GM21447 (cell line): ENCODE measurements around the gene NEK6.

Experiments used
- ATAC-seq: cut with Tn5 transposase; IDR thresholded peaks from one replicate; pipeline ENCODE4 v1.9.1; 2021; ENCODE audit not compliant: unreplicated experiment

Gene NEK6

DNA sequence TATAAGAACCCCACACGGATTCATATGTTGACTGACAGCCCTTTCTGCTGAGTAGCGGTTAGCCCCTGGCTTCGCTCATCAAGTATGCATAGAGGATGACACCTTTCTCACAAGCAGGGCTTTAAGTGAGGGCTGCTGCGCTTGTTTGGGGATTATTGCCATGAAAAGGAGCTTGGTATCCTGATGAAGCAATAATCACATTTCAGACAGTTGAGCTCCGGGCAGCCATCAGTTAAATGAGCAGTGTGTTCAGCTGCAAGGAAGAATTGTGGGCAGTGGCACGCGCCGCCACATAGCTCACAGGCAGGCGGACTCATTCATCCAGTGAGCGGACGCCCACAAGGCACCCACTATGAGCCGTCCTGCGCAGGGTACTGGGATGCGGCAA lies 77.6 kb downstream of the NEK6 start:
- no peak for ATAC-seq

DNA sequence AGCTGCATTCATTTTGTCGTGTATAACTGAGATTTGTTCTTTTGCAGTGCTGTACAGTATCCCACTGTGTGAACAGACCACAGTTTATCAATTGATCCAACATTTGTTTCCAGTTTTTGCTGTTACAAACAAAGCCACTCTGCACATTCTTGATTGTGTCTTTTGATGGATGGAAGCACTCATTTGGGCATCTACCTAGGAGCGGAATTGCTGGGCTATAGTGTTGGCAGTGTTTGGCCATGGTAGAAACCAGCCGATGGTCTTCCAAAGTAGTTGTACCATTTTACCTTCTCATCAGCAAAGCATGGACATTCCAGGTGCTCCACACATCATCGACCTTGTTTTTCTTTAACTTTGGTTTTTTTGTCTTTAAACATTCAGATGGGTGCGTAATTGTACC lies 79.8 kb downstream of the NEK6 start:
- ATAC-seq: no peak

DNA sequence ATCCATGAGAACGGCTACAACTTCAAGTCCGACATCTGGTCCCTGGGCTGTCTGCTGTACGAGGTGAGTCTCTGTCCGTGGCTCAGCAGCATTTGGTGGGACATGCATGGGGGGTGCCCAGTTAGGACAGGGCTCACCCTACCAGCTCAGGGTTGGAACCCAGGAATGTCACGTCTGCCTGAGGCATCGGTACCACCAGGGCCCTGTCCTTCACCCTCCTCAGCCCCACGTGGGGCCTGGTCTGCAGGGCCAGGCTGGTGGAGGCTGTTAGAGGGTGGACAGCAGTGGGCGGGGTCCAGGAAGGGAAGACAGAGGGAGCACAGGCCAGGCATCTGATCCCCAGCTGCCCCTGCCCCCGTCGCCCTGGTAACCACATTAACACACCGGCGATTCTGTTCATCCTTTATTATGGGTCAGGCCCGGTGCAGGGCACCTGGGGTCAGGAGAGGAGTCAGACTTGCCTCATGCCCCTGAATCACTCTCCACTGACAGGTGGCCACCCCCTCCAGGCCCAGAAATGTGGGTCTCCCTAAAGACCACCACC lies 81.9 kb downstream of the NEK6 start:
- ATAC-seq: no peak

DNA sequence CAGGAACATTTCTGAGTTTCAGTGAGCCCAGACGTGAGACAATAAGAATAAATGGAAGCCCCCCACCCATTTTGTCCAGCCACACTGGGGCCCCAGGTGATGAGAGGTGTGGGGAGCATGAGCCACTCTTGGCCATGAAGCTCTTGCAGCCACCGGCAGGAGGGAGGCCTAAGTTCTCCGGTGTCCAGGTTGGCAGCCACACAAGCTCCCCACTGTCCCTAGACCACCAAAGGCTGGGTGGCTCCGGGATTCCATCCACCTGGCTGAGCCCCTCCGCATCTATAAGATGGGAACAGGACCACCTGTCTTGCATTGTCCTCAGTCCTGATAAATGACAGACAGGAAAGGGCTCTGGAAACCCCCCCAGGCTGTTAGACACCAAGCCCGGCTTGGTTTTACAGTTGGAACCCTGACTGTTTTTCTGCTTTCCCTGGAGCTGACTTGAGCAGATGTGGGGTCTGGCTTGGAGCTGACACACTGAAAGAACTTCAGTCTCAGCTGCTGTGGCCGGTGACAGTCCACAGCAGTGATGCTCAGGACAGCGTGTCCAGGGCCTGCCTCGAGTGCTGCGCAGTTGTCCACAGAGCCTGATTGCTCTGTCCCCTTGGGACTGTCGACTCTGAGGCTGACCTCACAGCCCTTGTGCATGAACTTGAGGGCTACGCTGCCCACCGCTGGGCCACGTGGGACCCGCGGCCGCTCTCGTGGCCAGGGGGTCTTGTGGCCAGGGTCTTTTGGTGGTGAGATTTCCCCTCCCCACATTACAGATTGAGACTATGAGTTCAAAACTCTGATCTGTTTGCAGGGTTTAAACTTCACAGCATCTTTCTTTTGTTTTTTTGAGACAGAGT lies 82.7 kb downstream of the NEK6 start:
- no peak for ATAC-seq

DNA sequence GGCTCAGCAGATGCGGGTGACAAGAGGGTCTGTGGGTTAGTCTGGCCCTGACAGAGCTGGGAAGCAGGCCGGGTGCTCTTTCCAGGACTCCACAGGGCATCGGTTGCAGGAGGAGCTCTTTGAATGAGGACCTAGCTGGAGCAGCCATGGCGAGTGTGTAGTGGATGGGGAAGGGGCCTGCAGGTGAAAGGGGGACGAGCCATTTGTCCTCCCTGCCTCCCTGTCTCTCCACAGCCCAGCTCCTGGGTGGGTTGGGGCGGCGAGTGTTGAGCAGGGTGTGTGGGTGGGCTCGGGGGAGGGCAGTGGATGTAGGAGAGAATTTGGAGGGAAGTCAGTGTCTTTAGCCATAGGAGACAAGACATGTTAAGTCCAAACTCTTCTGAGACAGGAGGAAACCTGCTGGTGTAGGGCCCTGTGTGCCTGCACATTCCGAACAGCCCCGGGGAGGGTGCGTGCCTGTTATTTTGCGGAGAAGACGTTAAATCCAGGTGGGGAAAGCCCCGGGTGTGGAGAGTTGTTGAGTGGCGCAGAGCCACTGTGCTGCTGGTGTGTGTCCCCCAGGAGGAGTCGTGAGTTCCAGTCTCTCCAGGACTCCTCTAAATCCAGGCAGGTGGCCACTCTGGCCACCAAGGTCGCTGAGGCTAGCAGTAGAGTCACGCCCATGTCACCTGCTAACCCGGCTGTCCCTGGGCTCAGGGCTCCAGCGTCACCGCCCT lies 83.9 kb downstream of the NEK6 start:
- ATAC-seq: no peak

DNA sequence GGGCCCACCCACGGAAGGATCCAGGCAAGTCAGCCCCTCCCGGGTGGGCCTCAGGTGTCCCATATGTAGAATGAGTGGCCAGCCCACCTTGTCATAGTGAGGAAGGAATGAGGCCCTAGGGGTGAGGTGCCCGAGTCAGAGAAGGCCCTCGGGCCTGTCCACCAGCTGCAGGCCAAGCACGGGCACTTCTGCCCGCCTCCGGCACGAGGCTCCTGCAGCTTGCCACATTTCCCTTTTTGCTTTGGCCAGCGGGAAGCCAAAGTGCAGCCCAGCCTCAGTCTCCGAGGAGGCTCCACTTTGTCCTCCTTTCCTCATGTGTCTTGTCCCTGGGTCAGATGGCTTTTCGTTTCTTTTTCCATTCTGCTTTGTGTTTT lies 84.6 kb downstream of the NEK6 start:
- no peak for ATAC-seq

DNA sequence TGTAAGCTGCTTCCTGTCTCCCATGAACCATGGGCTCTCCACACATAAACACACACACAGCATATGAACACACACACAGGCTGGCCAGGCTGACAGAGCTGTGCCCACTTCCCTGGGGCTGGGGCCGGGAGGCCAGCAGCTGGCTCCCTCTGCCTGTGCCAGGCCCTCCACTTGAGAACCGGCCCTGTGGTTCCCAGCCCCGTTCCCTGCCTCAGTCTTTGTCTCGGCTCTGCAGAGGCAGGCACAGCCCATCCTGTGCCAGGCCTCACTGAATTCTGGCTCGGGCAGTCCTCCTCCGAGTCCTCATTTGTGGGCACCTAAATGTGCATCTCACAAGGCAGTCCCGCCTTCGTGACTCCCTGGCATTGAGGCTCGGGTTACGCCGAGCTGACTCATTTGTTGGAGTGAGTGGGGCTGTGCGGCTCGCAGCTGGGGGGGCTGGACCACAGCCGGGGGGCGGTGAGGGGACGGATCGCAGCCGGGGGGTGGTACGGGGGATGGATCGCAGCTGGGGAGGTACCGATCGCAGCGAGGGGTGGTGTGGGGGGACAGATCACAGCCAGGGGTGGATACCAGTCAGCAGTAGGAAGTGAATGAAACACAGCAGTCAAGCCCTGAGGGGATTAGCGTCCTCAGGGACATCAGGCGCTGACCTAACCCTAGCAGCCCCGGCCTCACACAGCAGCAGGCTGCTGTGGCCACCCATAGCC lies 85.2 kb downstream of the NEK6 start:
- ATAC-seq: no peak

DNA sequence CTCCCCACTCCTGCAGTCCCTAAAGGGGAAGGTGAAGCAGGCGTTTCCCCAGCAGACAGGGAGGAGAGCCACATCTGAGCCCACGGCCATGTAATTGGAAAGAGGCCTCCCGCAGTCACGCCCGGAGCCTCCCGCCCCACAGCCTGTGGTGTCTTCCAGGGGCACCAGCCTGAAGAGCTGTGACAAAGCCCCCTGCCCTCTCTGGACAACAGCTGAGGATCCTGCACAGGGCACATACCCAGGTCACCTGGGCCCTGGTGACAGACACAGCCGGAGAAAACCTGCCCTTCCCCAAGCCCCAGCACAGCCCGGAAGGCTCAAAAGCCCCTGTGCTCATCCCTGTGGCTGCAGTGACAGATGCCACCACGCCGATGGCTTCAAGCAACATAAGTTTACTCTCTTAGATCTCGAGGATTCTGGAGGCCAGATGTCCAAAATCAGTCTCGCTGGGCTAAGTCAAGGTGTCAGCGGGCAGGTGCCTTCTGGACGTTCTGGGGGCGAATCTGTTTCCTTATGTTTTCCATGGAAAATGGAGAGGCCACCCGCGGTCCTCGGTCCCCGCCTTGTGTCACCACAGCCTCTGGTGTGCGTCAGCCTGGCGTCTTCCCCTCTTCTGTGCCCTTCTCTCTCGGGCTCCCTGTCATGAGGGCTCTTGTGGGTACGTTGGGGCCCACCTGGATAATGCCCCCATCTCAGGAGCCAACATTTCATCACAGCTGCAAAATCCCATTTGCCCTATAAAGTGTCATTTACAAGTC lies 86.0 kb downstream of the NEK6 start:
- no peak for ATAC-seq

- no peak for ATAC-seq
These were observed 86.7 kb downstream of the NEK6 start for GRCh38 chr9:124344291-124345050.

DNA sequence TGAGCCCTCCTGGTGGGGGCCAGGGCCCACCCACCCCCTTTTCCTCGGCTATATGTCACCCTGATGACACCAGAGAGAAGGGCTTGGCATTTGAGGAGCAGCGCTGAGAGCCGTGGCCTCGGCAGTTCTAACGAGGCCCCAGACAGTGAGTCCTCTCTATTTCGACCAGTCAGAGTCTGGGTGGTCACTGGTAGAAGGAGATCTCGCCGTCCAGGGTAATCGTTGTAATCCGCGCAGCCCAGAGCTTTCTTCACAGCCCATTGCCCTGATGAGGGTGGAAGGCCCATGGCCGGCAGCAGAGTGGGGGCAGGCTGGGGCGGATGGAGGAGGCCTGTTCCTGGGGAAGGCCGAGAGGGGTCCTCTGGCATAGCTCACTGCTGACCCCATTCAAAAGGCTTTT lies 87.3 kb downstream of the NEK6 start:
- ATAC-seq: no peak

DNA sequence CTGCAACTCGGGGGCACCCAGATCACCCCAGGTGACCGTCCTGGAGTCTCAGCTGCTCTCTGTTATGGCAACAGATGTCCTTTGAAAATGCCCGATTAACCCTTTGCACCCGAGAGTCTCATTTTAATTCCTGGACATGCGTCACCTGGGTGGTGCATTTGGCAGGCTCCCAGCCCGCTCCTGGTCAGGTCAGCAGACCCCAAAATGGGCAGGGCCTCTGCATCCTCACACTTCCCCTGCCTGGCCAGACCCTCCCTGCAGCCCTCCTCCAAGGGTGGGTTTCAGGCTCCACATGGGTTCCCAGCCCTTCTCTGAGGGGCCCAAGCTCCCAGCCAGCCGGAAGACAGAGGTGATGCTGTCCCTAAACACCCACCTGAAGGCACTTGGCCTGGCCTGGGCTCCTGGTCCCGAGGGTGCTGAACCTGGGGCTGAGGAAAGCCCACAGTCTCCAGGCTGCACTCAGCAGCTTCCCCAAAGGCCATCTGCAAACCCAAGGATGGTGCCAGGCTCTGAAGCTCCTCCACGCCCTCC lies 88.1 kb downstream of the NEK6 start:
- no peak for ATAC-seq

GRCh38 chr9:124346347-124347163 lies 88.8 kb downstream of the NEK6 start:
- no peak for ATAC-seq

- ATAC-seq: no peak
These were observed 89.6 kb downstream of the NEK6 start for GRCh38 chr9:124347206-124347967.

DNA sequence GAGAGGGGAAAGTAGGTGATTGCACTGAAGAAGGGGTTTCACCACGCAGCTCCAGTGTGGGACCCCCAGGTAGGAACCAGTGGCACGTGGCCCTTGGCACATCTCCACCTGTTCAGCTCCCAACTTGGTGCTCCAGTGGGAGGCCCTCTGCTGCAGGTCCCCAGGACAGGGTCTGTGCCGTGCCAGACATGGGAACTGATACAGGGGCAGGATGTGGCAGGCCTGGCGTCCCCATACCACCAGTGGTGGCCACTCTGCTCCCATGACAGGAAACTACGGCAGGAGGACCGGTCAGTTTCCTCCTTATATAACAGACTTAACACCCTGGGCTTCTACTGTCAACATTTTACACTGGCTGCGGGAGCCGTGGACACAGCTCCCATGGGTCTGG lies 90.2 kb downstream of the NEK6 start:
- no peak for ATAC-seq

GRCh38 chr9:124348363-124348762 lies 90.6 kb downstream of the NEK6 start:
- ATAC-seq: no peak

- no peak for ATAC-seq
These were observed 91.1 kb downstream of the NEK6 start for GRCh38 chr9:124348831-124349230.

GRCh38 chr9:124349267-124349666 lies 91.5 kb downstream of the NEK6 start:
- no peak for ATAC-seq
